Small intestine (tissue), 7 donors: ENCODE measurements around the gene THOC7. TPM values are rescaled to one million over a fixed set of nuclear protein-coding genes. Genes with fewer than 3 reads are reported as not detected.
A peak's percentile ranks its signal among the peaks of the same experiment; 100 is the strongest.

Experiments used
- DNase-seq, 2 donors: peaks; one replicate each; pipeline versions ENCODE4 v3.0.0 to v3.0.0-alpha.2; 2013
- FAIRE-seq: peaks from 2 replicates; lab custom pipeline; 2012; peaks lifted over from hg19 to GRCh38; lab: Jason Lieb, UNC
- H3K27ac ChIP-seq, 3 donors: one replicate each; pipeline ENCODE4 v1.5.1; 2013; ENCODE audit warnings: low read length in 2 of 3, mild to moderate bottlenecking in 2 of 3, control low read depth in 1 of 3, inconsistent platforms in 1 of 3, low read depth in 1 of 3, moderate library complexity in 1 of 3
- H3K27me3 ChIP-seq, 3 donors: one replicate each; pipeline ENCODE4 v1.6.1; 2013; ENCODE audit warnings: low read length in 3 of 3, inconsistent platforms in 1 of 3; ENCODE audit not compliant: control insufficient read depth in 3 of 3, insufficient read depth in 3 of 3
- H3K36me3 ChIP-seq, 3 donors: one replicate each; pipeline ENCODE4 v1.6.1; 2013; ENCODE audit warnings: low read length in 3 of 3, inconsistent platforms in 1 of 3, low read depth in 1 of 3, mild to moderate bottlenecking in 1 of 3, moderate library complexity in 1 of 3; ENCODE audit not compliant: control insufficient read depth in 3 of 3, insufficient read depth in 2 of 3
- H3K4me1 ChIP-seq, 3 donors: one replicate each; pipeline ENCODE4 v1.6.1; 2013; ENCODE audit warnings: low read length in 2 of 3, inconsistent platforms in 1 of 3, low read depth in 1 of 3, mild to moderate bottlenecking in 1 of 3, moderate library complexity in 1 of 3; ENCODE audit not compliant: control insufficient read depth in 3 of 3, insufficient read depth in 2 of 3
- H3K4me3 ChIP-seq, 3 donors: one replicate each; pipeline ENCODE4 v1.5.1; 2013; ENCODE audit warnings: low read length in 3 of 3, control low read depth in 1 of 3, inconsistent platforms in 1 of 3, low read depth in 1 of 3, mild to moderate bottlenecking in 1 of 3, moderate library complexity in 1 of 3
- H3K9me3 ChIP-seq, 2 donors: one replicate each; pipeline ENCODE4 v1.6.1; 2013; ENCODE audit warnings: low read depth in 1 of 2, low read length in 1 of 2; ENCODE audit not compliant: control insufficient read depth in 2 of 2, insufficient read depth in 1 of 2
- WGBS, 3 donors: extraction: QIAGEN DNeasy Blood & Tissue Kit; methylation state at CpG; one replicate each; pipeline ENCODE4 v1.1.7; 2013; 5-methylcytosine and 5-hydroxymethylcytosine counted together
- polyA plus RNA-seq, 4 donors: library from polyadenylated mRNA; stranded (reverse) in 3 of 4; unstranded in 1 of 4; fragments of 200-250 nt in 3 of 4; fragments of 120-200 nt in 1 of 4; gene quantifications; one replicate each; pipeline versions ENCODE4 v1.2.1 to v1.2.3, GENCODE V29; 2013
- donor health status: healthy with polysubstance abuse.
- donor health status: control.
- donor health status: control.
- donor health status: Bipolar disorder and iron deficiency.
- donor health status: healthy.

THOC7 gene
- polyA plus RNA-seq, 4 donors: 74.4 to 114 (median 85.4) TPM

DNA sequence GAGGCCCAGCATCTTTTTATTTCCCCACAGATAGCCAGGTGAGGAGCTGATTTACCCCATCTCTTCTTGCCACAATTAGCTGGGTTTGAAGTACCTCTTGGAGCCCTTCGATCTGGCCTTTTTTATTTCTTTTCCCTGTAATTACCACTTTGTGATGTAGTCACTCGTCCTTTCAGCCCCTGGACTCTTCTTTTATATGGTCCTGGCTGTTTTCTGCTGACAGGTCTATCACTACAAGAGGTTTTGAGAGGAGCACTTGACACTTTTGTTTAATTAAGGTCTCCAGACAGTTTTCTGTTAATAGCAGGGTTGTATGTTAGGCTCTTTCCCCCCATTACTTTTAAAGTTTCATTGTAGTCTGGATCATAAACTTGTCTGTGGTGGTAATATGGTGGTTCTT, 11.9 kb upstream of the THOC7 start:
- H3K9me3 ChIP-seq: no peaks in the 10 kb centered on the region
- H3K4me3 ChIP-seq: no peak overlapping the region
- WGBS, 3 donors: 86 to 98% (median 90%) methylated on average over 2 of the region's 2 CpGs
- no peak overlapping the region for H3K27ac ChIP-seq
- H3K36me3 ChIP-seq: no peaks in the 10 kb centered on the region
- peaks cover 0 to 8% (median 0%) of the 10 kb centered on the region in 3 donors for H3K4me1 ChIP-seq
- FAIRE-seq: no peak
- DNase-seq: no peak
- no peaks in the 10 kb centered on the region for H3K27me3 ChIP-seq

GRCh38 chr3:63874769-63875168, 11.2 kb upstream of the THOC7 start:
- Histone ChIP-seq H3K36me3 (no peaks in the 10 kb centered on the region), H3K4me1 (peaks cover 0 to 8% (median 0%) of the 10 kb centered on the region in 3 donors), H3K27ac (no peak overlapping the region), H3K4me3 (no peak overlapping the region), H3K27me3 (no peaks in the 10 kb centered on the region), H3K9me3 (no peaks in the 10 kb centered on the region)
- 79 to 81% (median 80%) methylated on average over 3 of the region's 3 CpGs for WGBS, 3 donors
- DNase-seq (no peak), FAIRE-seq (no peak)

DNA sequence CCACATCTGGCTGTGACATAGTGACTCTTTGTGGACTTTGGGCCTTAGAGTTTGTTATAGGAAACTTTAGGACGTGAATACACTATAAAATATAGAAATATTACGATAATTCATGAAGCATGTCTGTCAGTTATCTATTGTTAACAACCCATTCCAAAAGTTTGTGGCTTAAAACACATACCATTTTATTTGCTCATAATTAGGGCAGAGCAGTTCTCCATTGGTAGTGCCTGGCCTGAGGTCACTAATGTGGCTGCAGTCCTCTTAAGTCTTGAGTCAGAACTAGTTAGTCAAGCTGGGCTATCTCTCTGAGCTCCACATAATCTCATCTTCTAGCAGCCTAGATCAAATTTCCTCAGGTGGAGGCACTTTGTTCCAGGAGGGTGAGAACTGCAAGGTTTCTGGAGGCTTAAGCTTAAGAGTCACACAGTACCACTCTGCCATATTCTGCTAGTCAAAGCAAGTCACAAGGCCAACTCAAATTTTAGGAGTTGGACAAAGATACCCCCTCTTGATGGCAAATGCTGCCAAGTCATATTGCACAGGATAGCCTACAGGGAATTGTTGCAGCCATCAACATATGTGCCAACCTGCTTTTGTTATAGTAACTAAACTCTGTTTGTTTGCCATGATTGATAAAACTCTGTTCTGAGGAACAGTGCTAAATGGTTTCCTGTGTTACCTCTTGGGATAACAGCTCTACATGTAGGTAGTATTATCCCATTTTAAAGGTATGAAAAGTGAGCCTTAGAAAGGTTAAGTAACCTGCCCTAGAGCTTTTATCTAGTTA, 8.7 kb upstream of the THOC7 start:
- WGBS, 3 donors: 89 to 92% (median 91%) methylated on average over 2 of the region's 2 CpGs
- H3K36me3 ChIP-seq: no peaks in the 10 kb centered on the region
- DNase-seq (no peak), FAIRE-seq (no peak)
- H3K27ac ChIP-seq: no peak overlapping the region
- H3K4me3 ChIP-seq: no peak overlapping the region
- H3K27me3 ChIP-seq: no peaks in the 10 kb centered on the region
- no peaks in the 10 kb centered on the region for H3K9me3 ChIP-seq
- H3K4me1 ChIP-seq: peaks cover 0 to 2% (median 0%) of the 10 kb centered on the region in 3 donors

DNA sequence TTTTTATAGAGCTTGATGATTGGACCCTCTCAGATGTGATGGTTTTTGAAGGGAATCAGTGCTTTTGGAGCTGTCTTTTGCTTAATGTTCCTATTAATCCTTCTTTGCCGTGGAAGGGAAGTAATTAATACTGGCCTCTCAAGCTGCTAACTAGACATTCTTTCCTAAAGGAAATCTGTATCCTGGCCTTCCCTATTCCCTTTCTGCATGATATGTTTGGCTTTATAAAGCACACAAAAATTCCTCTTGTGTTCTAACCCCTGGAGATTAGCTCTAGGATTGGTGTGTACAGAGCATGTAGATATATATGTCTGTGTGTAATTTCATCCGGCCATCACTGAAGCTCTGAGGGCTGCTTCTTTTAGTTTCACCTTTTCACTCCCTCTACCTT, 7.0 kb upstream of the THOC7 start:
- FAIRE-seq: no peak
- WGBS, 3 donors: 69 to 77% (median 75%) methylated on average over 2 of the region's 2 CpGs

DNA sequence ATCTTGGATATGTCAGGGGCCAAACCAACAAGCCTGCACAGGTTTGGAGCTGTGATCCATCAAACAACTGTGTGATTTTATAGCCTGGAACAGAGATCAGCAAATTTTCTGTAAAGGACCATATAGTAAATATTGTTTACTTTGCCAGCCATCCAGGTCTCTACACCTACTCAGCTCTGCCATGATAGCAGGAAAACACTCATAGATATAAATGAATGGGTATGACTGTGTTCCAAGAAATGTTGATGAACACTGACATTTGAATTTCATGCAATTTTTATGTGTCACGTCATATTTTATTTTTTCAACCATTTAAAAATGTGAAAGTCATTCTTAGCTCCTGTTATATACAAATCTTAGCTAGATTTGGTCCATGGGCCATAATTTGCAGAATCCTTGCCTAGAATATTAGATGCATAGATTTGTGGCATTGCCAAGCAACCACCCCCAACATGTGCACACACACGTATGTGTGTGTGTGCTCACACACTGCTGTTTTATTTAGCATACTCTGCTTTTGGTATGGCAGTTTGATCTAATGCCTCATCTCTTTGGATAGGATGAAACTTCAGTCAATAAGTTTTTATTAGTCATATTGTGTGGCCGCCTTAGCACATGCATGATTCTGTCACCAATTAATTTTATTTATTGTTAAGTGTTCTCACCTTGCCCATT, 6.5 kb upstream of the THOC7 start:
- Histone ChIP-seq H3K36me3 (peaks cover 0 to 2% (median 0%) of the 10 kb centered on the region in 3 donors), H3K4me3 (no peak overlapping the region), H3K27me3 (no peaks in the 10 kb centered on the region), H3K4me1 (no peaks in the 10 kb centered on the region), H3K27ac (no peak overlapping the region), H3K9me3 (no peaks in the 10 kb centered on the region)
- no peak for FAIRE-seq
- DNase-seq: no peak
- 83 to 89% (median 89%) methylated on average over 3 of the region's 3 CpGs for WGBS, 3 donors

More for the DNA sequence above, 7.0 kb upstream of the THOC7 start:
- Histone ChIP-seq H3K9me3 (no peaks in the 10 kb centered on the region), H3K27ac (no peak overlapping the region), H3K36me3 (peaks cover 0 to 2% (median 0%) of the 10 kb centered on the region in 3 donors), H3K27me3 (no peaks in the 10 kb centered on the region), H3K4me1 (no peaks in the 10 kb centered on the region), H3K4me3 (no peak overlapping the region)
- DNase-seq: no peak

GRCh38 chr3:63867225-63867624, 3.6 kb upstream of the THOC7 start:
- peaks cover 3 to 7% (median 5%) of the 10 kb centered on the region in 3 donors for H3K4me1 ChIP-seq
- 93 to 97% (median 95%) methylated on average over 1 of the region's 1 CpG for WGBS, 3 donors
- peaks cover 0 to 2% (median 0%) of the 10 kb centered on the region in 3 donors for H3K36me3 ChIP-seq
- H3K27ac ChIP-seq: no peak overlapping the region
- no peaks in the 10 kb centered on the region for H3K9me3 ChIP-seq
- DNase-seq (no peak), FAIRE-seq (no peak)
- H3K27me3 ChIP-seq: no peaks in the 10 kb centered on the region
- no peak overlapping the region for H3K4me3 ChIP-seq

DNA sequence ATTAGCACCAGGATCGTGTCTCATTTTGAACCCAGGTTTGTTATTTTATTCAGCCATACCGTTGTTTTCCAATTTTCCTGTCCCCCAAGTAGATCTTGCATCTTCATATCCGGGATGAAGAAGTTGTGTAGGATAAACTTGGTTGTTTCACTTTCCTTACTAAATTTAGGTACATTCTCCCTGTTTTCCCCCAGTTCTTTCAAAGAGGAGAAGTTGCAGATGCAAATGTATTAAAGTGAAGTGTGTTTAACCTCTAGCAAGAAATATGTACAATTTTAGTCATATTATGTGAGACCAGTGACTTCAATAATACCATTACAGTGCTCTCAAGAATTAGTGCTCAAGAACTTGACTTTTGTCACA, 1.3 kb upstream of the THOC7 start:
- H3K4me3 ChIP-seq: peak overlapping the region in 2 of 3 donors; percentile 70 to 99
- no peaks in the 10 kb centered on the region for H3K9me3 ChIP-seq
- no peak for DNase-seq
- peaks cover 3 to 13% (median 13%) of the 10 kb centered on the region in 3 donors for H3K4me1 ChIP-seq
- peaks cover 0 to 2% (median 0%) of the 10 kb centered on the region in 3 donors for H3K36me3 ChIP-seq
- FAIRE-seq: no peak
- WGBS, 3 donors: 0 to 3% (median 0%) methylated on average over 3 of the region's 3 CpGs
- H3K27ac ChIP-seq: peak overlapping the region in 2 of 3 donors; percentile 55 to 85
- H3K27me3 ChIP-seq: no peaks in the 10 kb centered on the region

DNA sequence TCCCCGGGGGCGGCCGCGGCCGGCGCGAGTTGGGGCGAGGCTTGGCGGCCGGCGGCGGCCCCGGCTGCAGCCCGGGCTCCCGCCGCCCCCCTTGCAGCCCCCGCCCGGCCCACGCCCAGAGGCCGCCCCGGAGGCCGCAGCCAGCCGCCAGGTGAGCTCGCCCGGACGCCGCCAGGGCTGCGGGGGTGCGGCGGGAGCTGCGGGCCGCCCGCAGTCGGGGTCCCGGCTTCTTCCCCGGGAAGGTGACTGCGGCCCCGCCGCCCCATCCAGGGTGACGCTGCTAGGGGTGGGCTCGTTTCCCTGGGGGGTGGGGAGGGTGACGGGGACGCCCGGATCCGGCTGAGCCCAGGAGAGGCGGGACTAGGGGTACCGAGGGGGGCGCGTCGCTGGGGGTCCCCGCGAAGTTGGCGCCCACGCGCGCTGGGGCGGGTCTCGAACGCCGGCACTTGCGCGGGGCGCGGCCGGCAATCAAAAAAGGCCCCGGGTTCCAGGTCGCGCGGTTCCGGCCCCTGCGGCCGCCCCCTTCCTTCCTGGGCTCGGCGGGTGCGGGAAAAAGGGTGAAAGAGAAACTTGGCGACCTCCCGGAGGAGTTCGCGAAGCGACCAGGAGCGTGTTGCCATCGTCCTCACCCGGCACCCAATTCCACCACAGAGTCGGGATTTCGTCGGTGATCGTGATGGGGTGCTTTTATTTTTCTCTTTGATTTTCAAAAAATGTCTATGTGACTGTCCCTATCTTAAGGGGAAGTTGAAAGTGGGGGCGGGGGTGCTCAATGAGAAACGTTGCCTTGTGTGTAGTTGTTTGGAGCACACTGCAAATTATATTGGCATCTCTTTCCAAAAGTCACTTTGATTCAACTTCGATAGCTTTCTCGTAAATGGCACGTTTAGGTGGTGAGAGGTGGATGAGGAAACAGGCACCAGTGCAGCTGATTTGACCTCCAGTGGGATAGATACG, 681 bp upstream of the THOC7 start:
- H3K27ac ChIP-seq: peak overlapping the region; percentile 55 to 85 (median 80)
- peaks cover 3 to 13% (median 13%) of the 10 kb centered on the region in 3 donors for H3K4me1 ChIP-seq
- H3K9me3 ChIP-seq: no peaks in the 10 kb centered on the region
- DNase-seq (peak; percentile 43 to 70), FAIRE-seq (no peak)
- 0 to 1% (median 0%) methylated on average over 62 to 93 of the region's 93 CpGs for WGBS, 3 donors
- peaks cover 0 to 2% (median 0%) of the 10 kb centered on the region in 3 donors for H3K36me3 ChIP-seq
- peak overlapping the region; percentile 70 to 99 (median 96) for H3K4me3 ChIP-seq
- no peaks in the 10 kb centered on the region for H3K27me3 ChIP-seq
